H1 (cell line): ENCODE results near the gene CLEC1A. TPM values are rescaled to one million over a fixed set of nuclear protein-coding genes. Genes with fewer than 3 reads are reported as not detected.

Experiments
- FOSL1 ChIP-seq: IDR thresholded peaks from 2 replicates; pipeline ENCODE4 v1.6.1; 2011; ENCODE audit warnings: mild to moderate bottlenecking, low read depth, low read length, moderate library complexity; ENCODE audit not compliant: insufficient read depth
- NRF1 ChIP-seq: IDR thresholded peaks from 2 replicates; pipeline ENCODE4 v1.6.1; 2011; ENCODE audit warnings: mild to moderate bottlenecking, low read depth, low read length, improper control_type of control experiment
- POLR2A ChIP-seq, 2 experiments: IDR thresholded peaks; 1 replicate in 1 of 2; 2 replicates in 1 of 2; pipeline ENCODE4 v1.6.1; 2011; ENCODE audit warnings: low read depth in 2 of 2, low read length in 2 of 2, mild to moderate bottlenecking in 2 of 2; ENCODE audit errors: control extremely low read depth in 1 of 2
- RXRA ChIP-seq: IDR thresholded peaks from 2 replicates; pipeline ENCODE4 v1.6.1; 2011; ENCODE audit warnings: low read depth, mild to moderate bottlenecking, low read length, moderate library complexity; ENCODE audit not compliant: insufficient read depth
- TAF1 ChIP-seq: IDR thresholded peaks from 2 replicates; pipeline ENCODE4 v1.6.1; 2011; ENCODE audit warnings: mild to moderate bottlenecking, low read depth, low read length
- polyA plus RNA-seq, 7 experiments: library from polyadenylated mRNA; depleted of rRNA in 3 of 7; stranded (reverse) in 5 of 7; unstranded in 2 of 7; fragments of >200 nt in 5 of 7; fragments of 200-250 nt in 2 of 7; gene quantifications; 1 replicate in 5 of 7; 2 replicates in 1 of 7; 4 replicates in 1 of 7; pipeline versions ENCODE4 v1.2.1 to v1.2.3, GENCODE V29; 2011 to 2013; ENCODE audit warnings: missing spikeins in 2 of 7, mixed read lengths in 2 of 7
- total RNA-seq: library from RNA; stranded (reverse); fragmentation: NEBNext Ultra II Directional; extraction: Animal tissue kit (Norgen Biotek cat#: 25700); gene quantifications from 2 replicates; pipeline ENCODE4 v1.2.1, GENCODE V29; 2021
- TF ChIP-seq, protein P1 (sequence below): IDR thresholded peaks from 2 replicates; pipeline ENCODE4 v1.6.1; 2011; ENCODE audit warnings: low read length, improper control_type of control experiment

The CLEC1A gene
- total and polyA plus RNA-seq, 2 of the 8 experiments (the other 6 are each of a cell fraction or from before 2014, with no cell fraction given): 0.20 TPM; not detected in 1

DNA sequence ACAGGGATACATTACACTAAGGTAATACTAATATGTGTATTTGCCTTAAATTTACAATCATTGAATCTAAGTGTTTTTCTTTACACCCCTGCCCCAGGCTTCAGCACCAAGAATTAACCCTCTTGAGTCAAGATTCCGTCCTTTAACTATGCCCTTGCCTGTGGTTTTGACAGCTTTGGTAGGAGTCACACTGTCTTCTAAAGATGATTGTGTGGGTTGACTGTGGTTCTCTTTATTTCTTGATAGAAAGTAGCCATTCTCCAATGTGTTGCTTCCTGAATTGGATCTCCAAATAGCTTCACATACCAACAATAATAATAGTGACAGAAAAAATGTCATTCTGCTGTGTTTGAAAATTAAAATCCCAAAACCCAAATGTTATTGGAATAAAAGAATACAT, 27.6 kb upstream of the CLEC1A start (continued):
- TF ChIP-seq FOSL1 (no peak), POLR2A (IDR thresholded peaks at IDR 0.05; ENCODE audit: control extremely low read depth in 1 of 2, low read depth in 2 of 2, low read length in 2 of 2) (no peak), TAF1 (no peak), RXRA (no peak), NRF1 (no peak)
- TF ChIP-seq, protein P1, sequence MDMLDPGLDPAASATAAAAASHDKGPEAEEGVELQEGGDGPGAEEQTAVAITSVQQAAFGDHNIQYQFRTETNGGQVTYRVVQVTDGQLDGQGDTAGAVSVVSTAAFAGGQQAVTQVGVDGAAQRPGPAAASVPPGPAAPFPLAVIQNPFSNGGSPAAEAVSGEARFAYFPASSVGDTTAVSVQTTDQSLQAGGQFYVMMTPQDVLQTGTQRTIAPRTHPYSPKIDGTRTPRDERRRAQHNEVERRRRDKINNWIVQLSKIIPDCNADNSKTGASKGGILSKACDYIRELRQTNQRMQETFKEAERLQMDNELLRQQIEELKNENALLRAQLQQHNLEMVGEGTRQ: no peak
